Measurements from ENCODE around the gene IRGQ.

The IRGQ gene

DNA sequence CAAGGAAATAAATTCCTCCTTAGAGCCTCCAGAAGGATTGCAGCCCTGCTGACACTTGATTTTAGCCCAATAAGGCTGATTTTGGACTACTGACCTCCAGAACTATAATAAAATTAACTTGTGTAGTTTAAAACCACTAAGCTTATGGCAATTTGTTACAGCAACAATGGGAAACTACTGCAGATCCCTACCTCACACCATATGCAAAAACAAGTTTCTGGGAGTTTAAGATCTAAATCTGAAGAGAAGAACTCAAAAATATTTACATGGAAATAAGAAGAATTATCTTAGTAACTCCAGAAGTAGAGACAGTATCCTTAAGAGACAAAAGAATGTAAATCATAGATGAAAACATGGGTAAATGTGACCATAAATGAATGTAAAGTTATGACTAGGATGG is 57.0 kb downstream of the IRGQ start:
- no peak for DNase-seq (ENCODE audit: low read depth)
- TF ChIP-seq, protein P1, sequence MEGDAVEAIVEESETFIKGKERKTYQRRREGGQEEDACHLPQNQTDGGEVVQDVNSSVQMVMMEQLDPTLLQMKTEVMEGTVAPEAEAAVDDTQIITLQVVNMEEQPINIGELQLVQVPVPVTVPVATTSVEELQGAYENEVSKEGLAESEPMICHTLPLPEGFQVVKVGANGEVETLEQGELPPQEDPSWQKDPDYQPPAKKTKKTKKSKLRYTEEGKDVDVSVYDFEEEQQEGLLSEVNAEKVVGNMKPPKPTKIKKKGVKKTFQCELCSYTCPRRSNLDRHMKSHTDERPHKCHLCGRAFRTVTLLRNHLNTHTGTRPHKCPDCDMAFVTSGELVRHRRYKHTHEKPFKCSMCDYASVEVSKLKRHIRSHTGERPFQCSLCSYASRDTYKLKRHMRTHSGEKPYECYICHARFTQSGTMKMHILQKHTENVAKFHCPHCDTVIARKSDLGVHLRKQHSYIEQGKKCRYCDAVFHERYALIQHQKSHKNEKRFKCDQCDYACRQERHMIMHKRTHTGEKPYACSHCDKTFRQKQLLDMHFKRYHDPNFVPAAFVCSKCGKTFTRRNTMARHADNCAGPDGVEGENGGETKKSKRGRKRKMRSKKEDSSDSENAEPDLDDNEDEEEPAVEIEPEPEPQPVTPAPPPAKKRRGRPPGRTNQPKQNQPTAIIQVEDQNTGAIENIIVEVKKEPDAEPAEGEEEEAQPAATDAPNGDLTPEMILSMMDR (IDR thresholded peaks at IDR 0.05; ENCODE audit: low read depth, low read length, missing control alignments), result no peak
- H3K4me3 ChIP-seq (ENCODE audit: low read depth, low read length), result no peak overlapping the region
- in situ Hi-C loops (cut with HindIII; ENCODE audit: low sequenced_read_pairs), result no loop called here

DNA sequence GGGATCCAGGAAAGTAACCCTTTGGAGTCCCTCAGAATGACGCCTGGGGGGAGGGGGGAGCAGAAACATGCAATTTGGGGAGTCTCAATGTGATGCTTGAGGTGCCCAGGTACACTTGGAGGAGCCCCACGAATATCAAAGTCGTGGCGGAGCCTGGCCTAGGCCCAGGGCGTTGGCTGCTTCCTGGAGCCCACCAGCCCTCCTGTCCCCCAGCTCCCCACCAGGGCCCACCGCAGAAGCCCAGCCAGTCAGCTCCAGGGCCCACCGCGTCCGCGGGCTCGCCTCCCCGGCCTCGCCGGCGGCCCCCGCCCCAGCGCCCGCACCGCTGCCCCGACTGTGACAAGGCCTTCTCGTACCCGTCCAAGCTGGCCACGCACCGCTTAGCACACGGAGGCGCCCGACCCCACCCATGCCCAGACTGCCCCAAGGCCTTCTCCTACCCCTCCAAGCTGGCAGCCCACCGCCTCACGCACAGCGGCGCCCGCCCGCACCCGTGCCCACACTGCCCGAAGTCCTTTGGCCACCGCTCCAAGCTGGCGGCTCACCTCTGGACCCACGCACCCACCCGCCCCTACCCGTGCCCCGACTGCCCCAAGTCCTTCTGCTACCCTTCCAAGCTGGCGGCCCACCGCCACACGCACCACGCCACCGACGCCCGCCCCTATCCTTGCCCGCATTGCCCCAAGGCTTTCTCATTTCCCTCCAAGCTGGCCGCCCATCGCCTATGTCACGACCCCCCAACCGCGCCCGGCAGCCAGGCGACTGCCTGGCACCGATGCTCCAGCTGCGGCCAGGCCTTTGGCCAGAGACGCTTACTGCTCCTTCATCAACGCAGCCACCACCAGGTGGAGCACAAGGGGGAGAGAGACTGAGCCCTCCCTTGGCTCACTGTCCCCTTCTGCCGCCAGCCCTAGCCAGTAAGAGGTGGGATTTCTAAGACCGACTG is 60.8 kb downstream of the IRGQ start:
- peak; percentile 46 for DNase-seq (ENCODE audit: low read depth)
- TF ChIP-seq, protein P1 (IDR thresholded peaks at IDR 0.05; ENCODE audit: low read depth, low read length, missing control alignments), result peak; percentile 67
- no peak overlapping the region for H3K4me3 ChIP-seq (ENCODE audit: low read depth, low read length)
- in situ Hi-C loops (cut with HindIII; ENCODE audit: low sequenced_read_pairs), result no loop called here
